Posterior vena cava (tissue), 2 donors: ENCODE measurements around the gene CTDP1. TPM values are rescaled to one million over a fixed set of nuclear protein-coding genes. Genes with fewer than 3 reads are reported as not detected.

Experiments
- DNase-seq: peaks from one replicate; pipeline ENCODE4 v3.0.0-alpha.2; 2020; ENCODE audit warnings: low spot score
- intact Hi-C, 2 donors: fragments of 100-400 bp; cut with DNase I; formaldehyde crosslinking; loops; one replicate each; pipeline versions ENCODE4 v1.14.1 to v1.14.2; 2022 to 2023
- long read RNA-seq, 2 donors: library from polyadenylated mRNA; unstranded; transcript quantifications; one replicate each; pipeline ENCODE4 v2.0.0, GENCODE V29; 2020 to 2021
- total RNA-seq, 2 donors: library from RNA; stranded (reverse); fragmentation: NEBNext Ultra II Directional; extraction: Animal tissue kit (Norgen Biotek cat#: 25700); gene quantifications; one replicate each; pipeline ENCODE4 v1.2.1, GENCODE V29; 2021
- donor health status: DM: yes; HTN: yes; CAD: no.
- donor health status: DM: yes; HTN: yes; CAD: no.

CTDP1 gene, protein sequence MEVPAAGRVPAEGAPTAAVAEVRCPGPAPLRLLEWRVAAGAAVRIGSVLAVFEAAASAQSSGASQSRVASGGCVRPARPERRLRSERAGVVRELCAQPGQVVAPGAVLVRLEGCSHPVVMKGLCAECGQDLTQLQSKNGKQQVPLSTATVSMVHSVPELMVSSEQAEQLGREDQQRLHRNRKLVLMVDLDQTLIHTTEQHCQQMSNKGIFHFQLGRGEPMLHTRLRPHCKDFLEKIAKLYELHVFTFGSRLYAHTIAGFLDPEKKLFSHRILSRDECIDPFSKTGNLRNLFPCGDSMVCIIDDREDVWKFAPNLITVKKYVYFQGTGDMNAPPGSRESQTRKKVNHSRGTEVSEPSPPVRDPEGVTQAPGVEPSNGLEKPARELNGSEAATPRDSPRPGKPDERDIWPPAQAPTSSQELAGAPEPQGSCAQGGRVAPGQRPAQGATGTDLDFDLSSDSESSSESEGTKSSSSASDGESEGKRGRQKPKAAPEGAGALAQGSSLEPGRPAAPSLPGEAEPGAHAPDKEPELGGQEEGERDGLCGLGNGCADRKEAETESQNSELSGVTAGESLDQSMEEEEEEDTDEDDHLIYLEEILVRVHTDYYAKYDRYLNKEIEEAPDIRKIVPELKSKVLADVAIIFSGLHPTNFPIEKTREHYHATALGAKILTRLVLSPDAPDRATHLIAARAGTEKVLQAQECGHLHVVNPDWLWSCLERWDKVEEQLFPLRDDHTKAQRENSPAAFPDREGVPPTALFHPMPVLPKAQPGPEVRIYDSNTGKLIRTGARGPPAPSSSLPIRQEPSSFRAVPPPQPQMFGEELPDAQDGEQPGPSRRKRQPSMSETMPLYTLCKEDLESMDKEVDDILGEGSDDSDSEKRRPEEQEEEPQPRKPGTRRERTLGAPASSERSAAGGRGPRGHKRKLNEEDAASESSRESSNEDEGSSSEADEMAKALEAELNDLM
- 10 to 100 TPM; 13.8 to 15.4 TPM for total RNA-seq
- long read RNA-seq, donor 1, full-length matches to known transcripts: 6 of 10 reads
- long read RNA-seq, donor 1, partial matches to known transcripts: 2 of 10 reads
- long read RNA-seq, donor 1, other reads (novel, unspliced or antisense): 2 of 10 reads
- long read RNA-seq, donor 2, partial matches to known transcripts: 6 of 8 reads
- long read RNA-seq, donor 2, other reads (novel, unspliced or antisense): 1 of 8 reads

- peak; percentile 98 for DNase-seq
- intact Hi-C loops: no loop called here
These were observed at the start of gene CTDP1 for GRCh38 chr18:79679552-79680099. Gene CTDP1 (plus strand): TSS chr18:79679803. CDS start chr18:79679948, 145 bp downstream.

DNA sequence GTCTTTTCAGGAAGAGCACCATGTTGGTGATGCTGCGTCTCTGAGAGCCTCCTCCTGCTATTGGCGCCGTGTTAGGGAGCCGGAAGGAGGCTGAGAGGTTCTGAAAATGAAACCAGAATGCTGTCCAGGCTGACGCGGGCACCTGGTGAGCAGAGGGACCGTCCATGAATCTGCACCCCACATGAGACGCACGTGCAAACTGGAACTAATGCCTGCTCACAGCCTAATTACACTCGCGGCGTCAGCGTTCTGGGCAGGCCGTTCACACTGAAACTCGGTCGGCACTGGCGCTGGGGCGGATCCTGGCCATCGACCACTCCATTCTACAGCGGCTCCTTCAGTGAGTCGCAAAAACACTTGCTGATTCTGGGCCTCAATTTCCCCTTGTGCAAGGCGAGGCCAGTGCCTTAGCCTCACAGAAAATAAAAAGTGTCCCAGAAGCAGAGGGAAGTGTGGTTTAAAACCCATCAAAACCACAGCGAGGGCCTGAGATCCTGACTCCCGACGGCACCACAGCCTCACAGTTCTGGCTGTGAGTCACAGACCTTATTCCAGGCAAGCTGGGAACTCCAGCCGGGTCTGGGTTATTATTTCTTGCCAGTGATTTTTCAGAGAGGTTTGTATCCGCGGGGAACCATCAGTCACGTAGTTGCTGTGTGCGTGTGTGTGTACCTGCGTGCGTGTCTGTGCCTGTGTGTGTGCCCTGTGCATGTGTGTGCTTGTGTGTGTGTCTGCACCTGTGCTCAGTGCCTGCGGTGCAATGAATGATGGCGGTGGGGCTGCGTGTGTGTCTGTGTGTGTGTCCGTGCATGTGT is 49.1 kb upstream of the CTDP1 start:
- intact Hi-C loops: no loop called here
- peak; percentile 68 for DNase-seq

DNA sequence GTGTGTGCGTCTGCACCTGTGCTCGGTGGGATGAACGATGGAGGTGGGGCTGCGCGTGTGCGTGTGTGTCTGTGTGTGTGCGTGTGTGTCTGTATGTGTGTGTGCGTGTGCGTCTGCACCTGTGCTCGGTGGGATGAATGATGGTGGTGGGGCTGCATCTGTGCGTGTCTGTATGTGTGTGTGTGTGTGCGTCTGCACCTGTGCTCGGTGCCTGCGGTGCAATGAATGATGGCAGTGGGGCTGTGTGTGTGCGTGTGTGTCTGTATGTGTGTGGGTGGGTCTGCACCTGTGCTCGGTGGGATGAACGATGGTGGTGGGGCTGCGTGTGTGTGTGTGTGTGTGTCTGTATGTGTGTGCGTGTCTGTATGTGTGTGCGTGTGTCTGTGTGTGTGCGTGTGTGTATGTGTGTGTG is 48.5 kb upstream of the CTDP1 start:
- intact Hi-C loops: no loop called here
- DNase-seq: no peak

DNA sequence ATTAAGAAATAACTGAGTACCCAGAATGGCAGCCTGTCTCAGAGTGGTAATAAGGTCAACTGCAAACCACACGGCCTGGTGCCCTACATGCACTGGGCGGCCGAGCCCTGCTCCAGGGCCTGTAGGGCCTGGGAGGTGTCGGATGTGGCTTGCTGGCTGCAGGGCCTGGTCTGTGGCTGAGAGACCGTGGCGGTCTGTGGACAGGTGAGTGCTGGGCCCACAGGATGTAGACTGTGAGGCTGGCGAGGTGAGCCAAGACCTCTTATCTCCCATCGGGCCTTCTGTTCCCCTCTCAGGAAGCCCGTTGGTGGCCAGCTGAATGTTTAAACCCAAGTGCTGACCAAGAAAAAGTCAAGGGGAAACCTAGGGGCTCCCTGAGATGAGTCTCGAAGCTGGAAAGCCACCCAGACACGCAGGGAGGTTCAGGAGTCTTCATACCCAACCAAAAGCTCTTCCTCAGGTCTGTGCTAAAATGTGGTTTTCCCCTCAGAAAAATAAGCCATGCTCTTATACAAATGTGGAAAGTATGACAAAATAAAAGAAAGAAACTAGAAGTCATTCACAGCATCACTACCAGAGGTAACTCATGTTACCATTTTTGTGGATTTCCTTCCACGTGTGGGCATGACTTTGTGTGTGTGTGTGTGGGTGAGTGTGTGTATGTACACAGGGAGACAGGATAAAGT is 47.7 kb upstream of the CTDP1 start:
- intact Hi-C loops: no loop called here
- no peak for DNase-seq

DNA sequence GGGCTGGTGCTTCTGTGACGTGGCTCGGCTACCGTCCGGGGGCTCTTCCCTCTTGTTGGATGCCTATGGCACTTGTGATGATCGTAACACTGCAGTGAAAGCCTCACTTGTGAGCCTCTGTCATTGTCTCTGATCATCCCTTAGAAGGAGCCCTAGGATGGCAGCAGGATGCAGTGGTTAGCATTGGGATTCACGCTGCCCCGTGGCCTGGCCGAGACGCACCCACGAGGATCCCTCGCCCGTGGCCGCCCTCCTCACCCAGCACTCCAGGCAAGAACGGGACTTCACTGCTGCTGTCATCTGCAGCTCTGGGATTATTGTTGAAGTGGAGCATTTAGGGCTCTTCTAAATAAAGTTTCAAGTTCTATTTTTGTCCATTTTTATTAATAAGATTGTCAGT is 46.8 kb upstream of the CTDP1 start:
- intact Hi-C loops: no loop called here
- no peak for DNase-seq

GRCh38 chr18:79634186-79634585 is 45.4 kb upstream of the CTDP1 start:
- intact Hi-C loops: no loop called here
- DNase-seq: no peak

GRCh38 chr18:79634593-79635426 is 44.8 kb upstream of the CTDP1 start:
- intact Hi-C loops: no loop called here
- peak; percentile 86 for DNase-seq

DNA sequence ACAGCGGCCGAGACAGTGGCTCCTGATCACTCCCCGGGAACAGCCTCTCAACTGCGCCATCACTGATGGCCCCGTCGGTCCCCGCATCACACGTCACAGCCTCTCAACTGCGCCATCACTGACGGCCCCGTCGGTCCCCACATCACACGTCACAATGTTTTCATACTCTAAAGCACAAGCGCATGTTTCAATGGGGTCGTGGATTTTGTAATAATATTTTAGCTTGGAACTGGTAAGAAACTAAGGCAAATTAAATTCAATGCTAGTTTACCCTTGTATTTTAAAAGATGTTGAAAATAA is 44.2 kb upstream of the CTDP1 start:
- DNase-seq: no peak
- intact Hi-C loops: no loop called here

GRCh38 chr18:79637181-79637920 is 42.3 kb upstream of the CTDP1 start:
- intact Hi-C loops: no loop called here
- DNase-seq: no peak

GRCh38 chr18:79637921-79638909 is 41.4 kb upstream of the CTDP1 start:
- intact Hi-C loops: loop anchor here in 1 of 2 donors (2.0 kb wide), 1 partner anchor 257 kb away; no protein-coding TSS in a partner anchor
- DNase-seq: peak; percentile 79

DNA sequence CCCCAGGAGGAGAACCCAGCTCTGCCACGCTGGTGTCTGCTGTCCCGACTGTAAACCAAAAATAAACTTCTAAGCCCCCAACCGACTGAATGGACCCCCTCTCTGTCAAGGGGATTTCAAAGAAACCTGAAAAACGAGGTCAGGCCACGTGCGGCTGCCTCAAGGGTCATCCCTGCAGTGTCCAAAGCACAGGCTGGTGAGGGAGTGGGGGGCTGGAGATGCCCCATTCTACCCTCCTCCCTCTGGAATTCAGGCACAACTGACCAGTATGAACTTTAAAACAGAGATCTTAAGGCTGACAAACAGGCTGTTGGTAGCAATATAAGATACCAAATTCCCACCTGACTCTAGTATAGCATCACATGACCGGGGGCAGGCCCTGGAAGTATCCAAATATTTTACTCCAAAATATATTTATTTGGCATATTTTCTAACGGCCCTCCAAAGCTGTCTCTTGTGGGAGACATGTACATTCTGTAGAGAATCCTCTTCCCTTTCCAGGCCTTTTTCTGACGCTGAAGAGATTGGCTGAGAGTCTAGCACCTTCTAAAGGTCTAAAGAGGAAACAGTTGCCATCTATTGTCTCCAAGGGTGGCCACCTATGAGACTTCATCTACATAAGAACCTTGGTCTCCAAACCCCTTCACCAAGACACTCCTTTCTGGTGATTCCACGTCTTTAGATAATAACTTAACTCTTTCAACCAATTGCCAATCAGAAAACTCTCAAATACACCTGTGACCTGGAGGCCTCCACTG is 40.4 kb upstream of the CTDP1 start:
- intact Hi-C loops: loop anchor here in 1 of 2 donors (2.0 kb wide), 1 partner anchor 258 kb away; no protein-coding TSS in a partner anchor
- DNase-seq: no peak

GRCh38 chr18:79640064-79640672 is 39.4 kb upstream of the CTDP1 start:
- intact Hi-C loops: loop anchor here (5.0 to 10.0 kb wide), 2 partner anchors 108 to 115 kb away; no protein-coding TSS in a partner anchor
- no peak for DNase-seq

GRCh38 chr18:79640875-79641274 is 38.7 kb upstream of the CTDP1 start:
- intact Hi-C loops: loop anchor here (5.0 to 10.0 kb wide), 2 partner anchors 109 to 116 kb away; no protein-coding TSS in a partner anchor
- no peak for DNase-seq
